Measurements from ENCODE around the gene LGMN. TPM values are rescaled to one million over a fixed set of nuclear protein-coding genes. Genes with fewer than 3 reads are reported as not detected.

LGMN gene
- total and polyA plus RNA-seq, 2 experiments from 2014 or later = 60.0 to 83.5 TPM

GRCh38 chr14:92679246-92679645, 69.2 kb downstream of the LGMN start:
- no peak overlapping the region for H3K27ac Mint-ChIP-seq
- H3K4me1 ChIP-seq (ENCODE audit: insufficient read depth) = no peaks in the 10 kb centered on the region
- no peaks in the 10 kb centered on the region for H3K36me3 Mint-ChIP-seq (ENCODE audit: low read depth)
- H3F3A ChIP-seq (replicated peaks; ENCODE audit: low read depth) = no peaks in the 10 kb centered on the region
- TF ChIP-seq EZH2phosphoT487 (IDR thresholded peaks at IDR 0.05; ENCODE audit: unreplicated experiment) (no peak), NANOG (IDR thresholded peaks at IDR 0.05; ENCODE audit: borderline replicate concordance) (no peak), JUNB (IDR thresholded peaks at IDR 0.05; ENCODE audit: unreplicated experiment) (no peak), CREB1 (CRISPR knock-in tag; IDR thresholded peaks at IDR 0.05; ENCODE audit: low read depth) (no peak), ZNF331 (CRISPR knock-in tag; IDR thresholded peaks at IDR 0.05; ENCODE audit: low read depth) (no peak), POLR2AphosphoS5 (IDR thresholded peaks at IDR 0.05; ENCODE audit: low read depth) (no peak), CTCF (conservative IDR thresholded peaks at IDR 0.05; ENCODE audit: low read depth in 2 of 2) (no peak), REST (IDR thresholded peaks at IDR 0.05; ENCODE audit: unreplicated experiment) (no peak), EZH2 (IDR thresholded peaks at IDR 0.05; ENCODE audit: low read depth, unreplicated experiment) (no peak), ZNF462 (CRISPR knock-in tag; IDR thresholded peaks at IDR 0.05) (no peak), ZNF114 (CRISPR knock-in tag; IDR thresholded peaks at IDR 0.05) (no peak), STAT1 (IDR thresholded peaks at IDR 0.05; ENCODE audit: unreplicated experiment) (no peak)
- TF ChIP-seq, protein P1, sequence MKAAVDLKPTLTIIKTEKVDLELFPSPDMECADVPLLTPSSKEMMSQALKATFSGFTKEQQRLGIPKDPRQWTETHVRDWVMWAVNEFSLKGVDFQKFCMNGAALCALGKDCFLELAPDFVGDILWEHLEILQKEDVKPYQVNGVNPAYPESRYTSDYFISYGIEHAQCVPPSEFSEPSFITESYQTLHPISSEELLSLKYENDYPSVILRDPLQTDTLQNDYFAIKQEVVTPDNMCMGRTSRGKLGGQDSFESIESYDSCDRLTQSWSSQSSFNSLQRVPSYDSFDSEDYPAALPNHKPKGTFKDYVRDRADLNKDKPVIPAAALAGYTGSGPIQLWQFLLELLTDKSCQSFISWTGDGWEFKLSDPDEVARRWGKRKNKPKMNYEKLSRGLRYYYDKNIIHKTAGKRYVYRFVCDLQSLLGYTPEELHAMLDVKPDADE (IDR thresholded peaks at IDR 0.05) = no peak
- ATAC-seq (no peak), DNase-seq (ENCODE audit: low spot score) (no peak)
- no peak overlapping the region for H2AFZ ChIP-seq
- H3K79me2 ChIP-seq (replicated peaks; ENCODE audit: insufficient read depth) = no peaks in the 10 kb centered on the region
- H3K9me3 Mint-ChIP-seq = no peaks in the 10 kb centered on the region; the same call in 2 of the 3 replicates
- no peaks in the 10 kb centered on the region for H3K36me3 ChIP-seq (ENCODE audit: insufficient read depth)
- no peaks in the 10 kb centered on the region for H3K9me2 ChIP-seq (ENCODE audit: insufficient read depth)
- no peak overlapping the region for H3K27ac ChIP-seq (ENCODE audit: low read depth)
- no peaks in the 10 kb centered on the region for H3K27me3 ChIP-seq (ENCODE audit: insufficient read depth)
- H3K27me3 Mint-ChIP-seq (ENCODE audit: insufficient read depth, low read depth, poor library complexity) = peaks cover 4% of the 10 kb centered on the region
- H3K4me3 ChIP-seq = no peak overlapping the region
- H3K4me2 ChIP-seq = no peak overlapping the region
- no peak overlapping the region for H3K4me3 Mint-ChIP-seq
- H3K4me1 Mint-ChIP-seq = no peaks in the 10 kb centered on the region
- H4K20me1 ChIP-seq (replicated peaks; ENCODE audit: insufficient read depth) = no peaks in the 10 kb centered on the region

All from GM23338 (cell line).